Mammary epithelial cell (primary cell): ENCODE results near the gene VPS26B.

Source experiments
- CTCF ChIP-seq, 2 donors: IDR thresholded peaks in 1 of 2; conservative IDR thresholded peaks in 1 of 2; 2 replicates each; pipeline ENCODE4 v1.5.1; 2011 to 2012; ENCODE audit warnings: inconsistent platforms in 2 of 2, low read length in 2 of 2, mild to moderate bottlenecking in 2 of 2, control low read depth in 1 of 2, low read depth in 1 of 2; ENCODE audit not compliant: insufficient read depth in 1 of 2; ENCODE audit errors: extremely low read depth in 1 of 2
- EZH2 ChIP-seq: IDR thresholded peaks from 2 replicates; pipeline ENCODE4 v1.6.1; 2012; ENCODE audit warnings: low read length, inconsistent platforms, borderline replicate concordance

GRCh38 chr11:134267461-134267860 lies 43.0 kb downstream of the VPS26B start:
- TF ChIP-seq CTCF (conservative IDR thresholded peaks at IDR 0.05 in 1 of 2, IDR thresholded peaks at IDR 0.05 in 1 of 2; ENCODE audit: extremely low read depth in 1 of 2, insufficient read depth in 1 of 2, low read depth in 1 of 2, low read length in 2 of 2) (no peak), EZH2 (no peak)
